GM21367 (cell line): Measurements from ENCODE around the gene CDC45.
"Not testable (repeated sequence)": the region's sequence is repeated elsewhere in the genome, so short reads cannot be mapped to it uniquely, and the experiment has no call there.

Experiments
- ATAC-seq: cut with Tn5 transposase; IDR thresholded peaks from one replicate; pipeline ENCODE4 v1.9.1; 2021; ENCODE audit not compliant: unreplicated experiment

The CDC45 gene

DNA sequence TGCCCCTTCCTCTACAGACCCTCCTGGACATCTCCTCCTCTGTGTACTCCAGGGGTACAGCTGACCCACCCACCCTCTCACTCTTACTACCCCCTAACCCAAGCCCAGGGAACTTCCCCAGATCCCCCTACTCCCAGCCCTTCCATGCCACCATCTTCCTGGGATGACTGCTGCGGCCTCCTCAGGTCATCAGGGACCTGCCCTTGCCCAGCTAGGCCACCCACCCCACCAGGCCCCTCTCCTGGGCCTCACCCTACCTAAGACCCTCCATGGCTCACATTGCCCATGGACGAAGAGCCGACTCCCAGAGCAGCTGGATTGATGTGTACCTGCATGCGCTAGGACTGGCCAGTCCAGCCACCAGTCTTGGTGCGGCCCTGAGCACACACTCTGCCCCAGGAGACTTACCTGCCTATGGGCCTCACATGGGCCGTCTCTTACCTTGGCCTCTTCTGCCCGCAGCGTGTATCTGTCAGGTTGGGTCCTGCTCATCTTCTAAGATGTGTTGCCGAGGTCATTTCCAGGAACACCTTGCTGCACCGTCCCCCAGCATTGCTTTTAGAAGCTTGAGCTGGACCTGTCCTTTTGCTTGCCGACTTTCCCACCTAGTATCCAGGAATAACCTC, 46.5 kb downstream of the CDC45 start:
- no peak for ATAC-seq

DNA sequence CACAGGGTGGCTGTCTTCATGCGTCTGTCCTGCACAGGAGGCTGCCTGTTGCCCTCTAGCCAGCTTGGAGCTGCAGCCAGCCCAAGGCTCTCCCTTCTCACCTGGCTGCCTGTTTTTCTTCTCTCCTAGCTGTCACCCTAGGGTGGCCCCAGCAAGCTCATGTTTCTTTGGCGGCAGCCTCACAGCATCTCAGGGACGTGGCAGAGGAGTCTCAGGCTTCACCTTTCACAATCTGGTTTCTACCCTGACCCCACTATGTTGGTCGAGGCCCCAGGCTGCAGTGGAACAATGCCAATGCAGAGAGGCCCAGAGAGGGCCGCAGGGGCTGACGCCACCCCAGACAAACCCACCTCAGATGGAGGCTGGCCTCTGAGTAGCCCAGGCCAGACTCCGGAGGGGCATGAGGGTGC, 47.0 kb downstream of the CDC45 start:
- ATAC-seq, result no peak

DNA sequence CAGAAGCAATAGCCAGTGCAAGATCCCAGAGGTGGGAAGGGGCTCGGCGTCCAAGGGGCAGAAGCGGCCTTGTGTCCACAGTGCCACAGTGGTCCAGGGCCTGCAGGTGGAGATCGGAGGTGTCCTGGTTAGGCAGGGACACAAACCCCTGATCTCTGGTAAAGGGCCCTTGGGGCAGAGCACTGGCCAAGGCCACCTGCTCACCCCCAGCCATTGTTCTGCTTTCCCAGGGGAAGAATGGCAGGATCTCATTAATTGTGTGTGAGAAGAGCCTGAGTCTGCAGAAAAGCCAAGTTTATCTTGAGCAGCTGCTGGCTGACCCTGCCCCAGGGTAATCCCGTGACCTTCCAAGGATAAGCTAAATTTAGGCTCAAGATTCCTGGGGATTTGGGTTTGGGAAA, 47.6 kb downstream of the CDC45 start:
- ATAC-seq, result no peak

DNA sequence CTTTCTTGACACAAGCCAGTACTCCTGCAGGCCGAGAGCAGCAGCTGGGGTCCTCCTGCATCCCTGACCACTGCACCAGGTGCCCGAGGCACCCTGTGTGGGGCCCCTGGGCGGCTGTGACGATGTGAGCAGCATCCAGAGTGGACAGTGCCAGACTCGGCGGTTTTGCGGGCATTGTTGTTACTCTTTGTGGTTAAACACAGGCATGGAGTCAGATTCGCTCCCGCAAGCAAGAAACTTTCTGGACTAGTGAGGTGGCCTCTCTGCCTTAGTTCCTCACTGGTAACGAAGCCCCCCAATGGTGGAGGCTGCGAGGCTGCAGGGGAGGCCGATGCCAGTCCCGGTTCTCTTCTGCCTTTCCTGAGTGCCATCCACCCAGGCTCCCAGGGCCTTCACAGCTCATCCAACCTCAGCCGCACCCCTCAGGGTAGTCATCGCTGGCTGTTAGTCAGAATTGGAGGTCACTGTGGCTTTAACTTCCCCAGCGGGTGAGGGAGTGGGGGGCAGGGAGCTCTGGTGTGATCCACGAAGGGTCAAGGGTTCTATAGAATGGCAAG, 48.2 kb downstream of the CDC45 start:
- no peak for ATAC-seq

DNA sequence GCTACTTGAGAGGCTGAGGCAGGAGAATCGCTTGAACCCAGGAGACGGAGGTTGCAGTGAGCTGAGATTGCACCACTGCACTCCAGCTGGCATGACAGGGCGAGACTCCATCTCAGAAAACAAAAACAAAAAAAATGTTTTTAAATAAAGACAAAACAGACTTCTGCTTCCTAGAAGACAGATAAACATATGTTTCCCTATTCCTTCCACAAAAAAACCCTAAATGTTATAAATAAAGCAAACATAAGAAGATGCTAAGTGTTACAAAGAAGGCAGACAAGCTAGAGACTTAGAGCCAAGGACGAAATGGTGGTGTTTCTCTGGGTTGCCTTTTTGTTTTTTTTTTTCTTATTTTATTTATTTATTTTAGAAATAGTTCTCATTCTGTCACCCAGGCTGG, 50.1 kb downstream of the CDC45 start:
- ATAC-seq, result no peak

DNA sequence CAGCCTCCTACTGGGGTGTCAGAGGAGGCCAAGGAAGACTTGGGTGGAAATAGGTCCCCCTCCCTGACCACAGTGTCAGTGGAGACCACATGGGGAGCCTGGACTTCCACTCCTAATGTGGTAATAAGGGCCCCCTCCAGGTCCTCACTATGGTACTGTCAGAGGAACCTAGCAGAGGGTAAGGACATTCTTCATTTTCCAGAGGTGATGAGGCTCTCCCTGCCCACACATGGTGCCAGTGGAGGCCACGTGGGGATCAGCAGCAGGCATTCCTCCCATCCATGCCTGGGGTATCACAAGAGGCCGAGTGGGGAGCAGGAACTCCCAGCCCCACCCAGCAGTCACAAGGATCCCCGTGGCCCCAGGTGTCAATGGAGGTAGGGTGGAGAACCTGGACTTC, 51.0 kb downstream of the CDC45 start:
- ATAC-seq, result no peak

DNA sequence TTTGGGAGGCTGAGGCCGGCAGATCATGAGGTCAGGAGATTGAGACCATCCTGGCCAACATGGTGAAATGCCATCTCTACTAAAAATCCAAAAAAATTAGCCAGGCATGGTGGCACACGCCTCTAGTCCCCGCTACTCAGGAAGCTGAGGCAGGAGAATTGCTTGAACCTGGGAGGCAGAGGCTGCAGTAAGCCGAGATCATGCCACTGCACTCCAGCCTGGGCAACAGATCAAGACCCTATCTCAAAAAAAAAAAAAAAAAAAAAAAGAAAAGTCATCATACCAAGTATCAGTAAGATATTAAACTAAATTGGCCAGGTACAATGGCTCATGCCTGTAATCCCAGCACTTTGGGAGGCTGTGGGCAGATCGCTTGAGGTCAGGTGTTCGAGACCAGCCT, 51.6 kb downstream of the CDC45 start:
- not testable (repeated sequence) for ATAC-seq

DNA sequence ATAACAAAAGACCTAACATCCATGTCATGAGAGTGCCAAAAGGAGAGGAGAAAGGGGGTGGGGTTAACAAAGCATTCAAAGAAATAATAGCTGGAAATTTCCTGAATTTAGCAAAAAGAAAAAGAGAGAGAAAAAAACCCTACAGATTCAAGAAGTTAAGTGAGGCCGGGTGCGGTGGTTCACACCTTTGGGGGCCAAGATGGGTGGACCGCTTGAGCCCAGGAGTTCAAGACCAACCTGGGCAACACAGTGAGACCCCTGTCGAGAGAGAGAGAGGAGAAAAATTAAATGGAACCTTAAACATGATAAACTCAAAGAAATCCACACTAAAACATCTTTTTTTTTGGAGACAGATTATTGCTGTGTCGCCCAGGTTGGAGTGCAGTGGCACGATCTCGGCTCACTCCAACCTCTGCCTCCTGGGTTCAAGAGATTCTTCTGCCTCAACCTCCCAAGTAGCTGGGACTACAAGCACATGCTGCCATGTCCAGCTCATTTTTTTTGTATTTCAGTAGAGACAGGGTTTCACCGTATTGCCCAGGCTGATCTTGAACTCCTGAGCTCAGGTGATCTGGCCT, 53.4 kb downstream of the CDC45 start:
- ATAC-seq, result no peak

DNA sequence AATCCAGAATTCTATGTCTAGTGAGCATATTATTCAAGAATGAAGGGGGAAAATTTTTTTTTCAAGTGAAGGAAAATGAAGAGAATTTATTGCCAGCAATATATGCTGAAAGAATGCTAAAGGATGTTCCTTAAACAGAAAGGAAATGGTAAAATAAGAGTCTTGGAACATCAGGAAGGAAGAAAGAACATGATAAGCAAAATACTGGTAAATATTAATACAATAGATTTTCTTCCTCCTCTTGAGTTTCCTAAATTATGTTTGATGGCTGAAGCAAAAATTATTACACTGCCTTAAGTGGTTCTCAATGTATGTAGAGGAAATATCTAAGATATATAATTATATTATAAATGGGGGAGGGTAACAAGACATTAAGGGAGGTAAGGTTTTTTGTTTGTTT, 54.1 kb downstream of the CDC45 start:
- ATAC-seq, result no peak

DNA sequence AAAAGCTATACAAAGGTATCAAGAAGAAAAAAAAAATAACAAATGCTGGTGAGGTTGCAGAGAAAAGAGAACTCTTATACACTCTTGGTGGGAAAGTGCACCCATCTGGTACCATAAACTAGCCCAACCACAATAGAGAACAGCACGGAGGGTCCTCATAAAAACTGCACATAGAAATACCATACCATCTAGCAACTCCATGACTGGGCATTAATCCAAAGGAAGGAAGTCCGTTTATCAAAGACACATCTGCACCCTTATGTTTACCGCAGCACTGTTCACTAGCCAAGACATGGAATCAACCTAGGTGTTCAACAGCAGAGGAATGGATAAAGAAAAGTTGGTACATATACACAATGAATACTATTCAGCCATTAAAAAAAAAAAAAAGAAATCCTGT, 55.3 kb downstream of the CDC45 start:
- no peak for ATAC-seq

DNA sequence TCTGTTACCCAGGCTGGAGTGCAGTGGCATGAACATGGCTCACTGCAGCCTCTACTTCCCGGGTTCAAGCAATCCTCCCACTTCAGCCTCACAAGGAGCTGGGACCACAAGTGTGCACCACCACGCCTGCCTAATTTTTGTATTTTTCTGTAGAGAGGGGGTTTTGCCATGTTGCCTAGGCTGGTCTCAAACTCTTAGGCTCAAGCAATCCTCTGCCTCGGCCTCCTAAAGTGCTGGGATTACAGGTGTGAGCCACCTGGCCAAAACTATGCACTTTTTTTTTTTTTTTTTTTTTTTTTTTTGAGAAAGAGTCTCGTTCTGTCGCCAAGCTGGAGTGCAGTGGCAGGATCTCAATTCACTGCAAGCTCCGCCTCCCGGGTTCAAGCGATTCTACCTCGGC, 56.8 kb downstream of the CDC45 start:
- no peak for ATAC-seq

DNA sequence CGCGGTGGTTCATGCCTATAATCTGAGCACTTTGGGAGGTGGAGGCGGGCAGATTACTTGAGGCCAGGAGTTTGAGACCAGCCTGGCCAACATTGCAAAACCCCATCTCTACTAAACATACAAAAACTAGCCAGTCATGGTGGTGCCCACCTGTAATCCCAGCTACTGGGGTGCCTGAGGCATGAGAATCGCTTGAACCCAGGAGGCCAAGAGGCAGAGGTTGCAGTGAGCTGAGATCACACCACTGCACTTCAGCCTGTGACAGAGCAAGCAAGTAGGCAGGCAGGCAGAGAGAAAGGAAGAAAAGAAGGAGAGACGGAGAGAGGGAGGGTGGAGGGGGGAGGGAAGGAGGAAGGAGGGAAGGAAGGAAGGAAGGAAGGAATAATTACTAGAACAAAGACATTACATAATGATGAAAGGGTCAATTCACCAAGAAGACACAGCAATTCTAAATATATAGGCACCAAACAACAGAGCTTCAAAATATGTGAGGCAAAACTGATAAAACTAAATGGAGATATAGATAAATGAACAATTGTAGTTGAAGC, 58.3 kb downstream of the CDC45 start:
- no peak for ATAC-seq

DNA sequence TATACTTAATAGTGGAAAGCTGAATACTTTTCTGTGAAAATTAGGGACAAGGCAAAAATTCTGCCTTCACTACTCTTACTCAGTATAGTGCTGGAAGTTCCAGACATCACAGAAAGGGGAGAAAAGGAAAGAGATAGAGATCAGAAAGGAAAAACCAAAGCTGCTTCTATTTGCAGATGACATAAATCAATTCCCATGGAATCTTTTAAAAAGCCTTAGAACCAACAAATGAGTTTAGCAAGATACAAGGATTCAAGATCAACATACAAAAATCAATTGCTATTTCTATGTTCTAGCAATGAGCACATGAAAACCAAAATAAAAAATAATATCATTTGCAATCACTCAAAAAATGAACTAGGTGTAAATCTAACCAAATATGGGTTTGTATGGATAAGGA, 60.7 kb downstream of the CDC45 start:
- no peak for ATAC-seq

DNA sequence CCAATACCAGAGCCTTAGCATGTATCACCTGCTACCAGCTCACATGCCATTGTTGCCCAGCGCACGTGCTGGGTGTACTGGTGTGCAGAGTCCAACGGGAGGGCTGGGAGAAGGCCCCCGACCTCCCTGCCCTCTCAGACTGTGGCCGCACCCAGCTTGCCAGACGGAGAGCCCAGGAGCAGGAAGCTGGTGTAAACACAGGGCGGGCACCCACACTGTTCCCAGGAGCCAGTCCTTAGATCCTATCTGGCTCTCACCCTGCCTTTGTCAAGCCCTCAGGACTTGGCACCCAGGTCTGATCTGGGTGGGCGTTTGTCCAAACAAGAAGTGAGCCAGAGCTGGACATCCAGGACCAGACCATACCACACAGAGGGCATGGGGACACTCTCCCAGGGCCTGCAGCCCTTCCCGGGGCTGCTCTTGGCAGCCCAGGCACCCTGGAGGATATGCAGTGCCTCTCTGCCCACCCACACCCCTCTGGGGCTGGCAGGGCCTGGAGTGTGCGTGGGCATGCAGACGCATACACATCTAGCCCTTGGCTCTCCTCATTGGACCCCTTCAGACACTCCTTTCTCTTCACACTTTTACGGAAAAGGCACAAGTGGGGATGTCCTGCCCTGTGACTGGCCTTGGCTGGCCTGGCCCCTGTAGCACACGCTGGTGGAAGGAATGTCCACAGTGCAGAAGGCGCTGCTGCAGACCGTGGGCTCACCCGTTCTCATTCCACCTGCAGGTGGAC, 64.4 kb downstream of the CDC45 start:
- ATAC-seq, result no peak

DNA sequence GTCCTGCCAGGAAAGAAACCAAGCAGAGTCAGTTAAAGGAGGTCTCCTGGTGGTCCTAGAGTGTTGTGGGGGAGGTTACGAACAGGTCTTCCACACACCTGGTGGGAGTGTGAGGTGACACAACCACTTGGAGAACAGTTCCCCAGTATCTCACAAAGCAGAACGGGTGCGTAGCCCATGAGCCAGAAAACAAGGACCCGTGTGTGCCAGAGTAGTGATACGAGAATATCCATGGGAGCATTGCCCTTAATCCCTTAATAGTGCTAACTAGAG, 66.2 kb downstream of the CDC45 start:
- no peak for ATAC-seq

DNA sequence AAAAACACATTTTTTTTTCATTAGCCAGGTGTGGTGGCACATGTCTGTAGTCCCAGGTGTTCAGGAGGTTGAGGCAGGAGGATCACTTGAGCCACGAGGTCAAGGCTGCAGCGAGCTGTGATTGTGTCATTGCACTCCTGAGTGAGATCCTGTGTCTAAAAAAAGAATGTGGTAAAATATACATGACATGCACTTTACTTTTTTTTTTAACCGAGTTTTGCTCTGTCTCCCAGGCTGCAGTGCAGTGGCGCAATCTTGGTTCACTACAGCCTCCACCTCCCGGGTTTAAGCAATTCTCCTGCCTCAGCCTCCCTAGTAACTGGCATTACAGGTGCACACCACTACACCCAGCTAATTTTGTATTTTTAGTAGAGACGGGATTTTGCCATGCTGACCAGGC, 67.0 kb downstream of the CDC45 start:
- no peak for ATAC-seq

DNA sequence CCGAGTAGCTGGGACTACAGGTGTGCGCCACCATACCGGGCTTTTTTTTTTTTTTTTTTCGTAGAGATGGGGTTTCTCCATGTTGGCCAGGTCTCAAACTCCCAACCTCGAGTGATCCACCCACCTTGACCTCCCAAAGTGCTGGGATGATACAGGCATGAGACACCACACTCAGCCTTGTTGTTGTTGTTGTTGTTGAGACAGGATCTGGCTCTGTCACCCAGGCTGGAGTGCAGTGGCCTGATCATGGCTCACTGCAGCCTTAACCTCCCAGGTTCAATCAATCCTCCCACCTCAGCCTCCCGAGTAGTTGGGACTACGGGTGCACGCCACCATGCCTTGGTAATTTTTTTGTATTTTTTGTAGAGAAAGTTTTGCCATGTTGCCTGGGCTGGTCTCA, 67.9 kb downstream of the CDC45 start:
- no peak for ATAC-seq

DNA sequence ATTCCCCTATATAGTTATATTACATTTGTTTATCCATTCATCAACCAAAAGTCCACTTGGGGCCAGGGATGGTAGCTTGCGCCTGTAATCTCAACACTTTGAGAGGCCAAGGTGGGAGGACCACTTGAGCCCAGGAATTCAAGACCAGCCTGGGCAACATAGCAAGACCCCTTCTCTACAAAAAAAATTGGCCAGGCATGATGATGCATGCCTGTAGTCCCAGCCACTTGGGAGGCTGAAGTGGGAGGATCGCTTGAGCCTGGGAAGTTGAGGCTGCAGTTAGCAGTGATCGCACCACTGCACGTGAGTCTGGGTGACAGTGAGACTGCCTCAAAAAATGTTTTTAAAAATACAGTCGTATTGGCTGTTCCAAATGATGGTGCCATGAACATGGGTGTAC, 68.7 kb downstream of the CDC45 start:
- ATAC-seq, result not testable (repeated sequence)

DNA sequence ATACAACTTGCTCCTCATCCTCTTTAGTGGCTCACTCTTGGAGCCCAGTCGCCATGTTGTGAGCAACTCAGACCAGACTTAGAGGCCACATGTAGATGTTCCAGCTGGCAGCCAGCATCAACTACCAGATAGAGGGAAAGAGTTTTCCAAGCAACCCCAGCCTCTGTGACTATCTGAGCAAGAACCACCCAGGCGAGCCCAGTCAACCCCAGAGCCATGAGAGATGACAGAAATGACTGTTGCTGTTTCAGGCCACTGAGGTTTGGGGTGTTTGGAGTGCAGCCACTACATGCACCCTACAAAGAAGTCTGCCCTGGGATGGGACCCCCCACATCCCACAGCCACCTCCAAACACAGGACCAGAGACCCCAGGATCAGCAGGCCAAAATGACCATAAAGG, 69.2 kb downstream of the CDC45 start:
- ATAC-seq, result no peak

DNA sequence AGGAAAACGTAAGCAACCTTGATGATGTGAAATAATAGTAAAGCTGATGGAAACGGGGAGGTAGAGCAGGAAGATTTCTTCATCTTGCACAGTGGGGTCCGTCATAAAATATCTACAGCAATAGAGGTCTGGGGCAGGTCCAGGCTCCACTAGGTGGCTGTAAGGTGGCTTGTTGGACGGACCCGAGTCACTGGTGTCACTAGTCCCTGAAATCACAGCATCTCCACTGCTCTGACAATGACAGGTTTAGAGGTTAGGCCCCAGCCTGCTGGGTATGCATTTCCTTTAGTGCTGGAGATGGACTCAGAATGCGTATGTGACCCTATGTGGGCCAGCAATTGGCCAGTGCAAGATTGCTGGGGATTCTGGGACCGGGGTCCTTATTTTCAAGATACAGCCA, 69.7 kb downstream of the CDC45 start:
- ATAC-seq, result no peak

DNA sequence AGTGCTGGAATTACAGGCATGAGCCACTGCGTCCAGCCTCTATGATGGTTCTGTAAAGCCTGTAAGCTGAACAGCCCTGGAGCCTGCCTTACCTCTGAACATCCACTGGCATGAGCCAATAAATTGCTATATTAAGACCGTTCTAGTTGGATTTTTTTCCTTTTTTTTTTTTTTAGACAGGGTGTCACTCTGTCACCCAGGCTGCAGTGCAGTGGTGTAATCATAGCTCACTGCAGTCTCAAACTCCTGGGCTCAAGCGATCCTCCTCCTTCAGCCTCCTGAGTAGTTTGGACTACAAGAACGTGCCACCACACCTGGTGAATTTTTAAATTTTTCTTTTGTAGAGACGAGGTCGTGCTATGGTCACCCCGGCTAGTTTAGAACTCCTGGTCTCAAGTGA, 70.7 kb downstream of the CDC45 start:
- ATAC-seq, result no peak

DNA sequence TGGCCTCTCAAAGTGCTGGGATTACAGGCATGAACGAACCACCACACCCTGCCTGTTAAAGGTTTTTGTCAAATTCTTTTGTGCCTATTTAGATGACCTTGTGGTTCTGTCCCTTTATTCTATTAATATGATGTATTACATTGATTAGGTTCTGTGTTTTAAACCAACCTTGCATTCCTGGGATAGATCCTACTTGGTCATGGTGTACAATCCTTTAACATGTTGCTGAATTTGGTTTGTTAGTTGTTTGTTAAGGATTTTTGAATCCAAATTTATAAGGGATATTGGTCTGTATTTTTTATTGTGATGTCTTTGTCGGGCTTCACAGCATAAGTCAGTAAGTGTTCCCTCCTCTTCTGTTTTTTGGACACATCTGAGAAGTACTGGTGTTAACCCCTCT, 73.5 kb downstream of the CDC45 start:
- no peak for ATAC-seq
